HG02623 (cell line): ENCODE results near the gene GNAL.
A peak's percentile ranks its signal among the peaks of the same experiment; 100 is the strongest.
"Not testable (repeated sequence)": the region's sequence is repeated elsewhere in the genome, so short reads cannot be mapped to it uniquely, and the experiment has no call there.

Experiments used
- ATAC-seq: cut with Tn5 transposase; IDR thresholded peaks from one replicate; pipeline ENCODE4 v1.9.1; 2021; ENCODE audit warnings: moderate library complexity; ENCODE audit not compliant: unreplicated experiment

Gene GNAL

DNA sequence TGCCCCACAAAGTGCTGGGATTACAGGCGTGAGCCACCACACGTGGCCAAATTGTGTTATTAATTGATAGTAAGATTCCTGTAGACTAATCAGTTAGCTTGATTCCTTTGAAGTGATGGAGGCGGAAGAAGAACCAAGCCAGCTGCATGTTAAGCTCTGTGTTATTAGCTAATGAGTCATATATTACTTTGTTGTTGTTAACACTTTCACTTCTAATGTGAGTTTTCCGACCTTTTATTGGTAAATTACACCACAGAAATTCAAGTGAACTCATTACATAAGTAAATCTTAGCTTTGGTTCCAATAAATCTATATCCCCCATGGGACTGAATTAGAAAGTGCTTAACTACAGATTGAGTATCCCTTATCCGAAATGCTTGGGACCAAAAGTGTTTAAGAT is 182.4 kb downstream of the GNAL start:
- ATAC-seq, result no peak

DNA sequence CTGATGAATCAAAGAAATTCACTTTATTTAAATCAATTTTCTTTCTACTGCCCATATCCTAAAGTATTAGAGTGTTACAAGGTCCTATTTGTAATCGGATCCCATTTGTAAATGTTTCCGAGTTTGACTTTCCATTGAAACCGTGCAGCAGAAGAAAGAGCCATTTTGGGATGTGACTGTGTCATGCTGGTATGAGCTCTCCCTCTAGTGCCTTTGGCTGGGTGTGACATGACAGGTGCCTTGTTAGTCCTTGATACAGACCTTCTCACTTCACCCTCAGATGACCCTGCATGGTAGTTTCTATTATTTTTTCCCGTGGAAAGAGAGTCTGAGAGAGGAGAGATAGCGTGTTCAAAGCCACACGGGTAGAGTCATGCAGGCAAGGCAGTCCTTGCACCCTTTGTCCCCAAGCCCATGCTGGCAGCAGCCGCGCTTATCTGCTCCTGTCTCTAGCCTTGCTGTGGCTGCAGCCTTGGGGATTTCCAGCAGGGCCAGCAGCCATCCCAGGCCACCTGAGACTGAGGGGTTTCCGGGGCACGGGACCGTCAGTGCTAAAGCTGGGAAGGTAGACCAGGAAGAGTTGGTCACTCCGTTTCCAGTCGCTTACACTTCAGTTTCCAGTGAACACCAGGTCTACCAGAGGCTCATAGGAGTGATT is 183.5 kb downstream of the GNAL start:
- ATAC-seq, result no peak

DNA sequence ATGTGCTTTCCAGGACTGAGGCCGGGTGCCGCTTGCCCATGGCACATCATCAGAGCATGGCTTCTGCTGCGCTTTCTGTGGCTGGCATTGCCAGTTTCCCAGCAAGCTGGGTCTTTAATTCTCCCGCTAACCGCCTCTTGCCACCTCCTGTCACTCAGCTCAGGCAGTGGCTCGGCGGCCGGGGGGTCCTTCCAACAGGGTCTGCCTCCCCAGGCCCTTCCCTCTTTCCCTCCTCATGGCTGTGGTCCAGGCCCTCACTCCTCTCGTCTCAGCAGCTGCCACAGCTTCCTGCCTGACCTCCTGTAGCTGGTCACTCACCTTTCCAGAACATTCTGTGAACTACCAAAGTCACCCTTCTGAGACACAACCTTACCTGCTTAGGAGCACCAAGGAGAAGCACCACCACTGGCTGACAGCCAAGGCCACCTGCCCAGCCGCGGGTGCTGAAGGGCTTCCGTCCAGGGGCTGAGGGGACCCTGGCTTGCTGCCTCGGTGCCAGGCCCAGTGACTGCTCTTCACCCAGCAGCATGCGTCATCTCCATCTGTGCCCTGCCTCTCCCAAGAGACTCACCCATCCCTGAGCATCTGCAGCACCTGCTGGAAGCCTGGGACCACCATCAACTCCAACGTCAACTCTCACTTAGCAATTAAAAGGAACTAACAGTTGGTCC is 184.7 kb downstream of the GNAL start:
- no peak for ATAC-seq

GRCh38 chr18:11874676-11875075 is 185.6 kb downstream of the GNAL start:
- no peak for ATAC-seq

DNA sequence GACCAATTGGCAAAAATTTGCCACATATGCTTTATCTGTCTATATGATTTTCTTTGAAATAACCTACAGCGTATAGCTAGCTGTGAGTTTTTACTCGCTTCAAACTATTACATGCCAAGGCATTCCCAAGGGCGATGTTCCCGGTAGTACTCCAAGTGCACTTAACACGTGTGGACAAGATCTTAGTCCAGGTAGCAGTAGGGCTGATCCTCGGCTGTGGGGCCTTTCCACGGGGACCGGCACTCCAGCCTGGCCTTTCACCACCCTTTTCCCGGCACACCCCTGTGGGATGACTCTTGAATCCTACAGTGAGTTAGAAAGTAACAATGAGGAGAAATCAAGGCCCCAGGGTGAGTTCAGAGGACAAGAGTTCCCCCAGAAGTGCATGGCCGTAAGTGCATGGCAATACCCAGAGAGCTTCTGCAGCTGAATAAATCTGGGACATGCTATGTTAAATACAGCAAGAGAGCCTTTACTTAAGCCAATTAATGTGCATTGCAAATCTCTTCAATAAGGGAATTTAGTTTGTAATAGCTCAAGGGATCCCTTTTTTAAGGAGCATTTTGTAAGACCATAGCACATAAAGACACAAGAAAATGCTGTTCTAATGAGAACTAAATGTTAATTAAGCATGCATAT is 188.6 kb downstream of the GNAL start:
- ATAC-seq, result no peak

- no peak for ATAC-seq
Observed at GRCh38 chr18:11880586-11881304, 191.7 kb downstream of the GNAL start.

- ATAC-seq, result no peak
Observed at GRCh38 chr18:11882636-11883035, 193.6 kb downstream of the GNAL start.

GRCh38 chr18:11883153-11883552 is 194.1 kb downstream of the GNAL start:
- peak; percentile 71 for ATAC-seq

DNA sequence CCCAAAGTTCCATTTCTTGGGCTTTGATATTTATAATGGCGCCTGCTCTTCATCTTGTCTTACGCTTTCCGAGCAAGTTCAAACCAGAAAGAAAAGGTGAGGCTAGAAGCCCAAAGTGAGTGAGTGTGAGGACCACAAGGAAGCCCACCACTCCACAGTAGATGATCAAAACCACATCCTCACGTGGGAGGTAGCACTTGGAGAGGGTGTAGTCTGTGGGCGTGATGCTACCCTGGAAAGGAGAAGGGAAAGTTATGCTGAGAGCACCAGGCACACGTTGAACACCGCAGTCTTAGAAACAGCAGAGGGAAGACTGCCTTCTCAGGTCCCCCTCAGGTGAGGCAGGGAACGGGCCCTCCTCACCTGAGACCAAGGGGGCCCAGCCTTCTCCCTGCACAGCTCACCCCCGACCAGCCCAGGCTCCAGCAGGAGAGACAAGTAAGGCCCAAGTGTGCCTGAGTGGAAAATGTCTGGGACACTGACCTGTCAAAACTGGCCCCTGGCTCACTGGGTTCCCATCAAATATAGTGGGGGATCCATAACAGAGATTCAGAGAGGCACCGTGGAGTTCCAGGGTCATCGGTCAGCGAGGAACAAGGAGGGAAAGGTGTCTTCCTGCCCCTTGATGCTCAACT is 195.4 kb downstream of the GNAL start:
- no peak for ATAC-seq

DNA sequence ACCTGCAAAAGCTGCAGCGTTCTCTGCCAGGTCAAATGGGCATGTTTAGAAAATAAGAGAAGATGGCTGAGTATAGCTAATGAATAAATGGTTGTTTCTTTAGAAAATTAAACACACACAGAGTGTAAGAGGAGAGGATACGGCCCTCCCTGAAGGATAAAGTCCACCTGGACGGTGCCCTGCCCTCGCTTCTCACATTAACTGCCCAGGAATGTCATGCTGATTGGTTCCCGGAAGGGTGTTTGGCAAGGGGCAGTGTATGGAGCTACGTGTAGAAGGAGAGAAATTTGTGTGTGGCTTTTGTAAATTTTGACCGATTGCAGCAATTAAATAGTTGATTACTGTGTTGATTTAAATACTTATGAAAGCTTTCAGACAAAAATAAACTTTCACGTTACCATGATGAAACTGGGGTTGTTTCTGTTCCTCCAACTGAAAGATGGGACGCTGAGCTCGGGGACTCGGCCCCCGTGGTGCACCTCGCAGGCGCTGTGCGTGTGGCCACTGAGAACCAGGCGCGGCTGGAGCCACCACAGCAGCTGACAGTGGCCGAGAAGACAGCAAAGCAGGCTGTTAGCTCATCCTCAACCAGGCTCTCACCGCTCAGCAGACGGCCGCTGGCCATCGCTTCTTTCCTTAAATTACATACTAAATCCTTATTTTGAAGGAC is 196.3 kb downstream of the GNAL start:
- no peak for ATAC-seq

GRCh38 chr18:11886577-11887110 is 197.6 kb downstream of the GNAL start:
- no peak for ATAC-seq

- no peak for ATAC-seq
Observed at GRCh38 chr18:11887328-11888128, 198.5 kb downstream of the GNAL start.

- no peak for ATAC-seq
Observed at GRCh38 chr18:11888726-11889125, 199.7 kb downstream of the GNAL start.

DNA sequence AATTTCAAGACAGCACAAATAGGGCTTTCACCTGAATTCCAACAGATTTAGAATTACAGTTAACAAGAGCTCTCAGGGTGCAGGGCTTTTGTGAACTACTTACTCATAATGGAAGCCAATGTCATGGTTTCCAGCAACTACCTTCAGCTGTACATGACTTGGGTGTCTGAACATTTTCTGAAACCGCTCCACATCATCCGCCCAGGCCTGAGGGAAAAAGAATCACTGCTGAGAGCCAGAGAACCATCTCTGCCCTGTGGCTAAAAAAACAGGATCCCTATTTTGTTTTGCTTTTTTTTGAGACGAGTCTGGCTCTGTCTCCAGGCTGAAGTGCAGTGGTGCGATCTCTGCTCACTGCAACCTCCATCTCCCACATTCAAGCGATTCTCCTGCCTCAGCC is 200.2 kb downstream of the GNAL start:
- ATAC-seq, result no peak

GRCh38 chr18:11891737-11892136 is 202.7 kb downstream of the GNAL start:
- ATAC-seq, result no peak

- ATAC-seq, result not testable (repeated sequence)
Observed at GRCh38 chr18:11892438-11892837, 203.4 kb downstream of the GNAL start.

GRCh38 chr18:11897781-11898180 is 208.7 kb downstream of the GNAL start:
- no peak for ATAC-seq

- no peak for ATAC-seq
Observed at GRCh38 chr18:11899063-11899462, 210.0 kb downstream of the GNAL start.

- no peak for ATAC-seq
Observed at GRCh38 chr18:11901826-11902438, 212.9 kb downstream of the GNAL start.
